ENCODE data around the gene RPRD1B. TPM values are rescaled to one million over a fixed set of nuclear protein-coding genes. Genes with fewer than 3 reads are reported as not detected.

Gene RPRD1B
- total and polyA plus RNA-seq, 2 of the 13 experiments (the other 11 are each of a cell fraction or from before 2014, with no cell fraction given): 31.1 to 41.5 TPM

GRCh38 chr20:38108438-38108985 lies 75.0 kb downstream of the RPRD1B start (continued):
- TF ChIP-seq ZNF562 (CRISPR knock-in tag; IDR thresholded peaks at IDR 0.05; ENCODE audit: borderline replicate concordance): no peak
- no peak for TF ChIP-seq KDM6A (CRISPR knock-in tag; IDR thresholded peaks at IDR 0.05; ENCODE audit: low read depth)
- no peak for TF ChIP-seq TCF7 (IDR thresholded peaks at IDR 0.05; ENCODE audit: low read depth)
- no peak for TF ChIP-seq ZKSCAN1 (IDR thresholded peaks at IDR 0.05; ENCODE audit: low read length)
- TF ChIP-seq CEBPG (CRISPR knock-in tag; IDR thresholded peaks at IDR 0.05): peak; percentile 72
- TF ChIP-seq CEBPB (IDR thresholded peaks at IDR 0.05; ENCODE audit: borderline replicate concordance, low read depth, low read length): peak; percentile 75
- peak; percentile 85; the same call in 1 of the 2 replicates for TF ChIP-seq TEF (CRISPR knock-in tag; IDR thresholded peaks at IDR 0.05)

GRCh38 chr20:38108986-38109541 lies 75.5 kb downstream of the RPRD1B start:
- peak; percentile 30 for FAIRE-seq
- TF ChIP-seq GFI1 (CRISPR knock-in tag; IDR thresholded peaks at IDR 0.05; ENCODE audit: borderline replicate concordance) (0 out of 2 replicates have a peak, but pooled peaks have one; percentile 51), MXI1 (IDR thresholded peaks at IDR 0.05; ENCODE audit: borderline replicate concordance, low read depth, low read length) (no peak), DMTF1 (CRISPR knock-in tag; IDR thresholded peaks at IDR 0.05) (no peak), MTERF4 (CRISPR knock-in tag; IDR thresholded peaks at IDR 0.05) (no peak), HNF1A (IDR thresholded peaks at IDR 0.05; ENCODE audit: low read depth) (no peak), HNF1A (CRISPR knock-in tag; IDR thresholded peaks at IDR 0.05; ENCODE audit: borderline replicate concordance) (no peak), REL (CRISPR knock-in tag; conservative IDR thresholded peaks at IDR 0.05) (0 out of 2 replicates have a peak, but pooled peaks have one; percentile 44)

More at GRCh38 chr20:38108986-38109541, 75.5 kb downstream of the RPRD1B start:
- no peaks in the 10 kb centered on the region for H3K27me3 ChIP-seq (ENCODE audit: control insufficient read depth in 1 of 2, insufficient read depth in 2 of 2, low read length in 2 of 2)
- no peak overlapping the region for H2AFZ ChIP-seq (ENCODE audit: low read length)
- H3K4me3 ChIP-seq (replicated peaks in 1 of 3; ENCODE audit: insufficient read depth in 1 of 3, low read depth in 2 of 3, low read length in 3 of 3): no peak overlapping the region
- CTCF ChIA-PET (ENCODE audit: low intra/inter-chr PET ratio, low total read pairs): no interaction called here
- H3K36me3 ChIP-seq (replicated peaks in 1 of 2; ENCODE audit: control insufficient read depth in 1 of 2, insufficient read depth in 2 of 2, low read length in 2 of 2): no peaks in the 10 kb centered on the region
- H3K9me3 ChIP-seq (ENCODE audit: low read length): no peaks in the 10 kb centered on the region
- peak overlapping the region; percentile 37; the same call in 1 of the 2 replicates for H3K4me2 ChIP-seq (ENCODE audit: low read depth, low read length)
- intact Hi-C loops (cut with micrococcal nuclease; ENCODE audit: unreplicated experiment) (no loop called here), in situ Hi-C loops (cut with HindIII; ENCODE audit: extremely low pct_ligation_motif_present, low pct_unique_long_range_greater_than_20kb) (no loop called here)
- no peak; the same call in 2 of the 3 replicates for ATAC-seq
- POLR2A ChIA-PET: interaction anchor here (0.9 to 2.8 kb wide), 11 partner anchors 9 to 76 kb away, joined by 3 to 44 read pairs (median 6); partner anchors contain the start of genes RPRD1B and TTI1
- no peaks in the 10 kb centered on the region for H4K20me1 ChIP-seq (ENCODE audit: insufficient read depth, low read length)
- DNase-seq (ENCODE audit: low spot score): no peak
- H3K27ac ChIP-seq (ENCODE audit: extremely low read length, insufficient read depth, low read length): no peak overlapping the region
- WGBS (ENCODE audit: low lambda C conversion rate): 42% methylated on average over 3 of the region's 3 CpGs
- H3K79me2 ChIP-seq (ENCODE audit: insufficient read depth, low read length): no peaks in the 10 kb centered on the region
- peaks cover 59% of the 10 kb centered on the region for H3K4me1 ChIP-seq (ENCODE audit: insufficient read depth, low read length)
- no TSS peak for BruUV-seq (replicated peaks)
- H3K9ac ChIP-seq (ENCODE audit: insufficient read depth, low read depth, low read length): no peak overlapping the region
